ENCODE data around the gene TRIM31. TPM values are rescaled to one million over a fixed set of nuclear protein-coding genes. Genes with fewer than 3 reads are reported as not detected.
A peak's percentile ranks its signal among the peaks of the same experiment; 100 is the strongest.

Gene TRIM31
- total and polyA plus RNA-seq, 4 donors = 0.16 to 1.3 (median 0.48) TPM

DNA sequence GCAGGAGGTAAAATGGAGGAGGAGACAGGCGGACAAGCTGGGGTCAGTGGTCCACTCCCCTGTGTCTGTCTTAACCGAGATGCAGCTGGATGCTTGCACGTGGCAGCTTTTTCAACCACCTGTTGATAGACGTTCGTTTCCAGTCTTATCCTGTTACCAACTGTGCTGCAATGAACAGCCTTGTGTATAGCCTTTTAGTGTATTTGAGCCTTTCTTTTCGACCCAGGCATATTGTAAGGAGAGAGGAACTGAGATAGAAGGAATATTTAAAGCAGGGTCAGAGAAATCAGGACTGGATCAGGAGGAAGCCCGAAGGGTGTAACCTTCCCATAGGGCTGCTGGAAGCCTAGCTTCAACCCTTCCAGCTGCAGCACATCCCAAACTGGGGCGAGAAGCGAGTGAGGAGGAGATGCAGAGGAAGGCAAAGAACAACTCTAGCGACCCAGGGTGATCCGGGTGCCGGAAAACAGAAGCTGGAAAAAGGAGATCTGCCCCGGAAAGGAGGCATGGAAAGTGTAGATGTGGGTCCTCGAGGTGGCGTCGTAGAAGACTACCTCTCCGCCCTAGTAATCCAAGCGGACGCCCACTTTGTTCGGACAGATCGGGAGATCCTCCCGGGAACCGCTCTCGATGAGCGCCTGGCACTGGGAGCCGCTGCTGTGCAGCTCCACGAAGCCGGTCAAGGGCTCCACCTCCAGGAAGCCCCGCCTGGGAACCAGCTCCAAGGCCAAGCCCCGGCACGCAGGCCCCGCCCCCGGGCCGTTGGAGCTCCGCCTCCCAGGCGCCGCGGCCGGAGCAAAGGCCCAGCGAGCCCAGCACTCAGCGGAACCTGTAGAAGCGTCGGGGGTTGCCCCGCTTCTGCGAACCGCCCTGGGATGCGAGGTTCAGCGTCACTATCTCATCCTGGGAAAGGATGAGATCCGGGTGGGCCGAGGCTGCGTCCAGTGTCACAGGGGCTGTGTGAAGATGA lies 11.2 kb downstream of the TRIM31 start:
- Histone ChIP-seq H3K9ac (ENCODE audit: low read depth in 1 of 2, low read length in 2 of 2) (peak overlapping the region in 1 of 2 donors; percentile 19), H3K27ac (ENCODE audit: low read depth in 1 of 2, low read length in 2 of 2) (peak overlapping the region; percentile 31), H3K27me3 (ENCODE audit: control insufficient read depth in 4 of 4, insufficient read depth in 4 of 4, low read length in 3 of 4) (peaks cover 0 to 7% (median 3%) of the 10 kb centered on the region in 4 donors), H3K36me3 (ENCODE audit: control insufficient read depth in 4 of 4, insufficient read depth in 3 of 4, low read depth in 1 of 4, low read length in 3 of 4) (no peaks in the 10 kb centered on the region), H3K4me1 (ENCODE audit: control insufficient read depth in 4 of 4, insufficient read depth in 4 of 4, low read length in 3 of 4) (peaks cover 8 to 36% (median 28%) of the 10 kb centered on the region in 4 donors), H3K9me3 (ENCODE audit: control insufficient read depth in 4 of 4, low read length in 3 of 4) (no peaks in the 10 kb centered on the region), H3K4me3 (ENCODE audit: low read depth in 1 of 3, low read length in 3 of 3) (peak overlapping the region in 2 of 3 donors; percentile 8 to 42)
- peak; percentile 94 for DNase-seq (ENCODE audit: low spot score)
- TF ChIP-seq RAD21 (IDR thresholded peaks at IDR 0.05) (peak; percentile 45 to 52), SP1 (IDR thresholded peaks at IDR 0.05) (peak; percentile 56), NR2F2 (IDR thresholded peaks at IDR 0.05) (no peak), GABPA (IDR thresholded peaks at IDR 0.05 in 1 of 2, conservative IDR thresholded peaks at IDR 0.05 in 1 of 2) (peak in 1 of 2 donors; percentile 30), HNF4A (conservative IDR thresholded peaks at IDR 0.05) (peak in 1 of 2 donors; percentile 18)
- TF ChIP-seq, protein P1, sequence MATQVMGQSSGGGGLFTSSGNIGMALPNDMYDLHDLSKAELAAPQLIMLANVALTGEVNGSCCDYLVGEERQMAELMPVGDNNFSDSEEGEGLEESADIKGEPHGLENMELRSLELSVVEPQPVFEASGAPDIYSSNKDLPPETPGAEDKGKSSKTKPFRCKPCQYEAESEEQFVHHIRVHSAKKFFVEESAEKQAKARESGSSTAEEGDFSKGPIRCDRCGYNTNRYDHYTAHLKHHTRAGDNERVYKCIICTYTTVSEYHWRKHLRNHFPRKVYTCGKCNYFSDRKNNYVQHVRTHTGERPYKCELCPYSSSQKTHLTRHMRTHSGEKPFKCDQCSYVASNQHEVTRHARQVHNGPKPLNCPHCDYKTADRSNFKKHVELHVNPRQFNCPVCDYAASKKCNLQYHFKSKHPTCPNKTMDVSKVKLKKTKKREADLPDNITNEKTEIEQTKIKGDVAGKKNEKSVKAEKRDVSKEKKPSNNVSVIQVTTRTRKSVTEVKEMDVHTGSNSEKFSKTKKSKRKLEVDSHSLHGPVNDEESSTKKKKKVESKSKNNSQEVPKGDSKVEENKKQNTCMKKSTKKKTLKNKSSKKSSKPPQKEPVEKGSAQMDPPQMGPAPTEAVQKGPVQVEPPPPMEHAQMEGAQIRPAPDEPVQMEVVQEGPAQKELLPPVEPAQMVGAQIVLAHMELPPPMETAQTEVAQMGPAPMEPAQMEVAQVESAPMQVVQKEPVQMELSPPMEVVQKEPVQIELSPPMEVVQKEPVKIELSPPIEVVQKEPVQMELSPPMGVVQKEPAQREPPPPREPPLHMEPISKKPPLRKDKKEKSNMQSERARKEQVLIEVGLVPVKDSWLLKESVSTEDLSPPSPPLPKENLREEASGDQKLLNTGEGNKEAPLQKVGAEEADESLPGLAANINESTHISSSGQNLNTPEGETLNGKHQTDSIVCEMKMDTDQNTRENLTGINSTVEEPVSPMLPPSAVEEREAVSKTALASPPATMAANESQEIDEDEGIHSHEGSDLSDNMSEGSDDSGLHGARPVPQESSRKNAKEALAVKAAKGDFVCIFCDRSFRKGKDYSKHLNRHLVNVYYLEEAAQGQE (IDR thresholded peaks at IDR 0.05) = peak; percentile 52
- WGBS = 3% methylated on average over 51 of the region's 51 CpGs

DNA sequence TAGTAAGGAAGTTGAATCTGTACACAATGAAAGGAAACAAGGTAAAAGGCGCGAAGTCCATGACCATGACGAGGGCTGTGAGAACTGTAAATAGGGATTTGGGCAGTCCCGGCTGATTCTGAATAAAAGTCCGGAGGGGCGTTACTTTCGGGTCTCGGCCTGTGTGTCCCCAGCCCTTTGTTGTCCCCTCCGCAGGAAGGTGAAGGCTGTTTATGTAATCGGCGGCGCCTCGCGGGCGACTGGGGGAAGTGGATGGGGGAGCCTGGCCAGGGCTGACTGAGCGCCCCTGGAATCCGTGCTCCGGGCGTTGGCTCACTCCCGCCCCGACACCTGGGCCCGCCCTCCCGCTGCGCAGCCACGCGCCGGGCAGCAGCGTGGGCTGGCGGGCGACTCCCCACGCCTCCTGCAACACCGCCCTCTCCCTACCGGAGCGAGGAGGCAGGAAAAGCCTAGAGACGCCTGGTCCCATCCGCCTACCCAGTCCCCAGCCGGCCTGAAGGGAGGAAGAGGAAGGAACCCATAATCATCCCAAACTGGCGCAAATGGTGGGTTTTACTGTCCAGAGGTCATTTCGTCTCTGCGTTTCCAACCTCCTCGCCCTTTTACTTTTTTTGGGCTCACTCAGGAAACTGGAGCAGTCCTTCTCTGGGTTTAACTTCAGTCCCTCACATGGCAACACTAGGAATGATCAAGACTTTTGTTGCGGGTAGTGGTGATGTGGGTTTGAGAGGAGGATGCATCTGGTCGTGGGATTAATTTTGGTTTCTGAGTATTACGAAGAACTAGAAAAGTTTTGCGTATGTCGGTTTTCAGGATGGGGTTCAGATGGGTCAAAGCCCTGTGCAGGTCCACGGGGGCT lies 12.1 kb downstream of the TRIM31 start:
- WGBS = 5% methylated on average over 47 of the region's 47 CpGs
- TF ChIP-seq FOXA2 (IDR thresholded peaks at IDR 0.05) = no peak
- TF ChIP-seq RAD21 (IDR thresholded peaks at IDR 0.05) = peak in 1 of 2 donors; percentile 4
- TF ChIP-seq TAF1 (conservative IDR thresholded peaks at IDR 0.05) = no peak
- peaks cover 8 to 36% (median 28%) of the 10 kb centered on the region in 4 donors for H3K4me1 ChIP-seq (ENCODE audit: control insufficient read depth in 4 of 4, insufficient read depth in 4 of 4, low read length in 3 of 4)
- no peak overlapping the region for H3K9ac ChIP-seq (ENCODE audit: low read depth in 1 of 2, low read length in 2 of 2)
- DNase-seq (ENCODE audit: low spot score) = no peak
- H3K9me3 ChIP-seq (ENCODE audit: control insufficient read depth in 4 of 4, low read length in 3 of 4) = no peaks in the 10 kb centered on the region
- H3K27me3 ChIP-seq (ENCODE audit: control insufficient read depth in 4 of 4, insufficient read depth in 4 of 4, low read length in 3 of 4) = peaks cover 0 to 7% (median 4%) of the 10 kb centered on the region in 4 donors
- H3K4me3 ChIP-seq (ENCODE audit: low read depth in 1 of 3, low read length in 3 of 3) = peak overlapping the region in 1 of 3 donors; percentile 42
- H3K27ac ChIP-seq (ENCODE audit: low read depth in 1 of 2, low read length in 2 of 2) = no peak overlapping the region
- H3K36me3 ChIP-seq (ENCODE audit: control insufficient read depth in 4 of 4, insufficient read depth in 3 of 4, low read depth in 1 of 4, low read length in 3 of 4) = no peaks in the 10 kb centered on the region

- Histone ChIP-seq H3K27me3 (ENCODE audit: control insufficient read depth in 4 of 4, insufficient read depth in 4 of 4, low read length in 3 of 4) (peaks cover 0 to 7% (median 4%) of the 10 kb centered on the region in 4 donors), H3K9ac (ENCODE audit: low read depth in 1 of 2, low read length in 2 of 2) (no peak overlapping the region), H3K4me1 (ENCODE audit: control insufficient read depth in 4 of 4, insufficient read depth in 4 of 4, low read length in 3 of 4) (peaks cover 8 to 36% (median 28%) of the 10 kb centered on the region in 4 donors), H3K27ac (ENCODE audit: low read depth in 1 of 2, low read length in 2 of 2) (no peak overlapping the region), H3K9me3 (ENCODE audit: control insufficient read depth in 4 of 4, low read length in 3 of 4) (no peaks in the 10 kb centered on the region), H3K36me3 (ENCODE audit: control insufficient read depth in 4 of 4, insufficient read depth in 3 of 4, low read depth in 1 of 4, low read length in 3 of 4) (no peaks in the 10 kb centered on the region), H3K4me3 (ENCODE audit: low read depth in 1 of 3, low read length in 3 of 3) (no peak overlapping the region)
- no peak for DNase-seq (ENCODE audit: low spot score)
- WGBS = 33% methylated on average over 8 of the region's 8 CpGs
- TF ChIP-seq ATF3 (IDR thresholded peaks at IDR 0.05) (no peak), HNF4G (IDR thresholded peaks at IDR 0.05) (no peak), MAX (IDR thresholded peaks at IDR 0.05) (no peak), SP1 (IDR thresholded peaks at IDR 0.05) (no peak), RAD21 (IDR thresholded peaks at IDR 0.05) (no peak), NR2F2 (IDR thresholded peaks at IDR 0.05) (no peak), YY1 (IDR thresholded peaks at IDR 0.05) (no peak), JUND (IDR thresholded peaks at IDR 0.05) (no peak), EGR1 (IDR thresholded peaks at IDR 0.05; ENCODE audit: low read depth in 2 of 2) (no peak), TAF1 (conservative IDR thresholded peaks at IDR 0.05) (no peak), ZBTB33 (IDR thresholded peaks at IDR 0.05) (no peak), CTCF (IDR thresholded peaks at IDR 0.05; ENCODE audit: low read depth, low read length, missing input control) (no peak), HNF4A (conservative IDR thresholded peaks at IDR 0.05) (no peak), GABPA (IDR thresholded peaks at IDR 0.05 in 1 of 2, conservative IDR thresholded peaks at IDR 0.05 in 1 of 2) (no peak)
These were observed 12.7 kb downstream of the TRIM31 start for GRCh38 chr6:30100154-30100553.
